ENCODE results near the gene SLC35F6. TPM values are rescaled to one million over a fixed set of nuclear protein-coding genes. Genes with fewer than 3 reads are reported as not detected.
"Not testable (repeated sequence)": the region's sequence is repeated elsewhere in the genome, so short reads cannot be mapped to it uniquely, and the experiment has no call there.

The SLC35F6 gene
- total RNA-seq, 1 experiment from 2014 or later, result 67.3 TPM

DNA sequence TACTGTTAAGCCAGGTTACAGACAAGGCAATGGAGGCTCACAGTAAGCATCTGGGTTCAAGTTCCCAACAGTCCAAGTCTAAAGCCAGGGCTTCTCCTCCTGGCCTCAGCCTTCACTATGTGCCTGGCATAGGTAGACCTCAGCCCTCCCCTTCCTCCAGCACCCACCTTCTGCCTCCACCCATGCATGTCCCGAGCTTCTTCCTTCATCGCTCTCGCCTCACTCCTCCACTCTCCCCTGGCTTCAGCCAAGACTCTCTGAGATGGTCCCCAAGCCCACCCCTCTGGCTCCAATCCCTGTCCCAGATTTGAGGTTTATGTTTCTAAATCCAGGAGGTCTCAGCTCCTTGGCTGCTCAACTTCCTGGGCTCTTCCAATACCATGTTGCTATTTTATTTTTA lies 48.6 kb downstream of the SLC35F6 start:
- Histone ChIP-seq H3K36me3 (ENCODE audit: control insufficient read depth, insufficient read depth, low read length) (no peaks in the 10 kb centered on the region), H3K9me3 (ENCODE audit: control insufficient read depth, insufficient read depth, low read depth, low read length) (no peaks in the 10 kb centered on the region), H3K4me3 (ENCODE audit: low read depth in 2 of 2, low read length in 2 of 2) (no peak overlapping the region), H3K27ac (ENCODE audit: low read length) (no peak overlapping the region), H3K27me3 (ENCODE audit: control insufficient read depth, insufficient read depth, low read length) (no peaks in the 10 kb centered on the region), H3K4me1 (ENCODE audit: control insufficient read depth, insufficient read depth, low read length) (no peaks in the 10 kb centered on the region)
- no peak for DNase-seq (ENCODE audit: low read depth, low spot score)
- ChIA-PET POLR2A (no interaction called here), CTCF (no interaction called here)
- in situ Hi-C loops (cut with HindIII; ENCODE audit: low pct_unique_long_range_greater_than_20kb, low sequenced_read_pairs) (no loop called here), intact Hi-C loops (cut with micrococcal nuclease; ENCODE audit: unreplicated experiment) (no loop called here)
- ATAC-seq, result no peak
- no TSS peak for BruUV-seq (replicated peaks)
- no peak for TF ChIP-seq SIN3A (IDR thresholded peaks at IDR 0.05; ENCODE audit: borderline replicate concordance, insufficient read depth, low read depth, low read length)
- no peak for TF ChIP-seq TCF7L2 (IDR thresholded peaks at IDR 0.05; ENCODE audit: low read depth, low read length)
- no peak for TF ChIP-seq CTCF (IDR thresholded peaks at IDR 0.05)
- no peak for TF ChIP-seq POLR2AphosphoS5 (IDR thresholded peaks at IDR 0.05; ENCODE audit: low read depth, low read length)
- TF ChIP-seq REST (IDR thresholded peaks at IDR 0.05; ENCODE audit: insufficient read depth in 1 of 2, low read depth in 2 of 2, low read length in 1 of 2), result no peak

- BruUV-seq (replicated peaks); in situ Hi-C loops (cut with HindIII; ENCODE audit: low pct_unique_long_range_greater_than_20kb, low sequenced_read_pairs); intact Hi-C loops (cut with micrococcal nuclease; ENCODE audit: unreplicated experiment); H3K27ac ChIP-seq (ENCODE audit: low read length); POLR2A ChIA-PET; DNase-seq (ENCODE audit: low read depth, low spot score); H3K27me3 ChIP-seq (ENCODE audit: control insufficient read depth, insufficient read depth, low read length); ATAC-seq; H3K36me3 ChIP-seq (ENCODE audit: control insufficient read depth, insufficient read depth, low read length); H3K4me3 ChIP-seq (ENCODE audit: low read depth in 2 of 2, low read length in 2 of 2); H3K9me3 ChIP-seq (ENCODE audit: control insufficient read depth, insufficient read depth, low read depth, low read length); CTCF ChIA-PET; H3K4me1 ChIP-seq (ENCODE audit: control insufficient read depth, insufficient read depth, low read length): not testable (repeated sequence)
These were observed 50.1 kb downstream of the SLC35F6 start for GRCh38 chr2:26814072-26814765.

DNA sequence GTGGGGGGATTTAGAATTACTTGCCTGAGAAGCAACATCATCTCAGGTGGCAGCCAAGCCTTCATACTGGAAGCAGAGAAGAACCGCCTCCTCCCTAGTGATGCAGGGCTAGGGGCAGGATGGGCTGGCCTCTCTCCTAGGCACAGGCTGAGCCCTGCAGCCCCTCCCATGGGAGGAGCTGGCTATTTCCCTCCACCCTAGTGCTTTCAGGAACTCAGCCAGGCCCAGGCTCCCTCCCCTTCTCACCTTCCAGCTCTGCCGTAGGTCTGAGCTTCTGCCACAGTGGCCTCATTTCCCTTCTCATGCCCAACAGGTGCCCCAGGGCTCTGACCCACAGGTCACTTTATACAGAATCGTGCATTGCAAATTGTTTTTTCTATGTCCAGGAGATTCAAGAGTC lies 52.8 kb downstream of the SLC35F6 start:
- Histone ChIP-seq H3K36me3 (ENCODE audit: control insufficient read depth, insufficient read depth, low read length) (no peaks in the 10 kb centered on the region), H3K4me1 (ENCODE audit: control insufficient read depth, insufficient read depth, low read length) (no peaks in the 10 kb centered on the region), H3K4me3 (ENCODE audit: low read depth in 2 of 2, low read length in 2 of 2) (no peak overlapping the region), H3K27me3 (ENCODE audit: control insufficient read depth, insufficient read depth, low read length) (no peaks in the 10 kb centered on the region), H3K9me3 (ENCODE audit: control insufficient read depth, insufficient read depth, low read depth, low read length) (no peaks in the 10 kb centered on the region), H3K27ac (ENCODE audit: low read length) (no peak overlapping the region)
- intact Hi-C loops (cut with micrococcal nuclease; ENCODE audit: unreplicated experiment) (no loop called here), in situ Hi-C loops (cut with HindIII; ENCODE audit: low pct_unique_long_range_greater_than_20kb, low sequenced_read_pairs) (no loop called here)
- ChIA-PET CTCF (interaction anchor here (0.6 kb wide), 1 partner anchor 101 kb away, joined by 8 read pairs; no protein-coding TSS in a partner anchor), POLR2A (no interaction called here)
- TF ChIP-seq SIN3A (IDR thresholded peaks at IDR 0.05; ENCODE audit: borderline replicate concordance, insufficient read depth, low read depth, low read length), result no peak
- no peak for TF ChIP-seq REST (IDR thresholded peaks at IDR 0.05; ENCODE audit: insufficient read depth in 1 of 2, low read depth in 2 of 2, low read length in 1 of 2)
- no peak for TF ChIP-seq POLR2AphosphoS5 (IDR thresholded peaks at IDR 0.05; ENCODE audit: low read depth, low read length)
- no peak for TF ChIP-seq TCF7L2 (IDR thresholded peaks at IDR 0.05; ENCODE audit: low read depth, low read length)
- TF ChIP-seq CTCF (IDR thresholded peaks at IDR 0.05), result no peak
- ATAC-seq, result peak; percentile 47; the same call in 1 of the 2 replicates
- BruUV-seq (replicated peaks), result no TSS peak
- no peak for DNase-seq (ENCODE audit: low read depth, low spot score)
